Vagina (tissue), 2 donors: Measurements from ENCODE around the gene MGMT.

Experiments
- CTCF ChIP-seq, 3 experiments: fragments of 450-650 bp in 2 of 3; fragments of 200-600 bp in 1 of 3; sonication (generic) in 1 of 3; IDR thresholded peaks; one replicate each; pipeline ENCODE4 v1.5.1; 2017 to 2019; ENCODE audit warnings: antibody characterized with exemption in 3 of 3, mild to moderate bottlenecking in 2 of 3, moderate library complexity in 2 of 3
- POLR2A ChIP-seq, 2 donors: fragments of 450-650 bp; IDR thresholded peaks; one replicate each; pipeline ENCODE4 v1.6.1; 2017; ENCODE audit warnings: antibody characterized with exemption in 2 of 2, mild to moderate bottlenecking in 2 of 2, moderate library complexity in 2 of 2
- POLR2AphosphoS5 ChIP-seq, 2 donors: sonication (generic); formaldehyde crosslinking; IDR thresholded peaks; one replicate each; pipeline ENCODE4 v1.9.0; 2017; ENCODE audit warnings: antibody characterized with exemption in 2 of 2, mild to moderate bottlenecking in 2 of 2, low read depth in 1 of 2; ENCODE audit not compliant: insufficient read depth in 1 of 2

DNA sequence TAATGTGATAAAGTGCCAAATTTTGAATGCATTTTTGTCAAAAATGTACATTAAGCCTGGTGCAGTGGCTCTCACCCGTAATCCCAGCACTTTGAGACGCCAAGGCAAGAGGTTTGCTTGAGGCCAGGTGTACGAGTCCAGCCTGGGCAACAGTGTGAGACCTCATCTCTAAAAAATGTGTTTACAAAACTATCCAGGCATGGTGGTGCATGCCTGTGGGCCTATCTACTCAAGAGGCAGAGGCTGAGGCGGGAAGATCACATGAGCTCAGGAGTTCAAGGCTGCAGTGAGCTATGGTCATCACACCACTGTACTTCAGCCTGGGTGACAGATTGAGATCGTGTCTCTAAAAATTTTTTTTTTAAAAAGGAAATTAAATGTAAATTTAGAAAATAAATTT lies 18.5 kb upstream of the MGMT start:
- TF ChIP-seq CTCF (IDR thresholded peaks at IDR 0.05) (no peak), POLR2A (IDR thresholded peaks at IDR 0.05) (no peak), POLR2AphosphoS5 (IDR thresholded peaks at IDR 0.05; ENCODE audit: insufficient read depth in 1 of 2, low read depth in 1 of 2) (no peak)
